ENCODE results near the gene NDOR1.

DNA sequence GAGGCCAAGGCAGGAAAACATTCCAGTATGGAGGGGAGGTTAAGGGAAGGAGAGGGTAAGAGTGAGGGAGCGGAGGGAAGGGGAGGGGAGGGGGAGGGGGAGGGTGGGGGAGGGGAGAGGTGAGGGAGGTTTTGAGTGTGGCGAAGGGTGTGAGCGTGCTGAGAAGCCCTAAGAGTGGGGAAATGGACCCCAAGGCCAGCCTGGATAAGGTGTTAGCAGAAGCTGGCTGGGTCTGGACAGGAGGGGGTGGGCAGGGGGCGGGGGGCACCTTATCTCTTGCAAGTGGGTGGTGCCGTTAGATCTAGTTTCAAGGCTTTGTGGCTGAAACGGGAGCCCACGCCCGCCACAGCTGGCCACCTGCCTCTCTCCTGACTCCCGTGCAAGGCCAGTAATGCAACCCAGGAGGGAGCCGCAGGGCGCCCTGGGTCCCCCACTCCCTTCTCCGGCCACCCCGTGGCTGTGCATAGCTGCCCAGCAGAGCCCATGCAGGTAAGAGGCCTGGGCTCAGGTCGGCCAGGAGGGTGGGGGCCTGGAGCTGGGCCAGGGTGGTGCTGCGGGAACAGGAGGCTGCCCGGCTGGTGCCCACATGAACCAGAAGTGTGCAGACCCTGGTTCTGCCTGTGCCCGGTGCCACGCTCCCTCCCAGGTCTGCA, 22.5 kb downstream of the NDOR1 start:
- TF ChIP-seq GATA3 (IDR thresholded peaks at IDR 0.05; ENCODE audit: low read depth, low read length) (no peak), GATA2 (IDR thresholded peaks at IDR 0.05; ENCODE audit: low read depth, low read length) (no peak)

Data from SH-SY5Y (cell line).